ENCODE results near the gene TRPM7.

TRPM7 gene

GRCh38 chr15:50563756-50564155, 122.8 kb downstream of the TRPM7 start:
- DNase-seq, result no peak

GRCh38 chr15:50562735-50563640, 123.6 kb downstream of the TRPM7 start:
- no peak for DNase-seq

GRCh38 chr15:50558012-50558411, 128.6 kb downstream of the TRPM7 start:
- no peak for DNase-seq

GRCh38 chr15:50556642-50557371, 129.8 kb downstream of the TRPM7 start:
- DNase-seq, result no peak

- no peak for DNase-seq
These were observed 134.4 kb downstream of the TRPM7 start for GRCh38 chr15:50552238-50552637.

- DNase-seq, result no peak
These were observed 137.3 kb downstream of the TRPM7 start for GRCh38 chr15:50549326-50549725.

- DNase-seq, result no peak
These were observed 140.0 kb downstream of the TRPM7 start, which contains the start of gene USP50 for GRCh38 chr15:50546566-50546965. USP50 (minus strand) TSS chr15:50546666; CDS start chr15:50546525, 141 bp downstream.

GRCh38 chr15:50544368-50544767, 142.2 kb downstream of the TRPM7 start:
- DNase-seq, result no peak

- no peak for DNase-seq
These were observed 143.0 kb downstream of the TRPM7 start for GRCh38 chr15:50543556-50543955.

- no peak for DNase-seq
These were observed 143.7 kb downstream of the TRPM7 start for GRCh38 chr15:50542887-50543210.

- DNase-seq, result no peak
These were observed 154.8 kb downstream of the TRPM7 start for GRCh38 chr15:50531766-50532165.

GRCh38 chr15:50531163-50531562, 155.4 kb downstream of the TRPM7 start:
- DNase-seq, result no peak

- no peak for DNase-seq
These were observed 162.7 kb downstream of the TRPM7 start for GRCh38 chr15:50523851-50524251.

- no peak for DNase-seq
These were observed 166.7 kb downstream of the TRPM7 start for GRCh38 chr15:50519740-50520425.

GRCh38 chr15:50513001-50513400, 173.6 kb downstream of the TRPM7 start:
- DNase-seq, result no peak
